NT2/D1 (cell line): ENCODE measurements around the gene RIMBP2.

Experiments used
- SUZ12 ChIP-seq: IDR thresholded peaks from 2 replicates; pipeline ENCODE4 v1.6.1; 2011; ENCODE audit not compliant: insufficient read length, insufficient read depth; ENCODE audit errors: extremely low read depth
- YY1 ChIP-seq: IDR thresholded peaks from 2 replicates; pipeline ENCODE4 v1.6.1; 2011; ENCODE audit not compliant: insufficient read length, insufficient read depth

DNA sequence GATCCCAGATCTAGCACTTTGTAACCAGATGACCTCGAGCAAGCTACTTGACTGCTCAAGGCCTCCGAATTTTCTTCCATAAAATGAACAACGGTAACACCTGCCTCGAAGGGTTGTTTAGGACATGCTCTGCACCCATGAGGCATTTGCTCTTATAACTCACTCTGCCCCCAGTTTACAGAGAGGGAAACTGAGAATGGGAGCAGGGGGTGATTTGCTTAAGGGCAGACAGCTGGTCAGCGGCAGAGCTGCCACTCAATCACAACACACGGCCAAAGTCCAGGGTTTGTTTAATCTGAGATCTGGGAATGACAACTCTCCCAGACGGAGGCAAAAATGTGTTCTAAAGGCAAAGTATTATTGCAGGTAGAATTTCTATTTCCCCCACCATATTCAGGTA, 156.3 kb downstream of the RIMBP2 start:
- TF ChIP-seq SUZ12 (no peak), YY1 (no peak)
